H9 (cell line): Measurements from ENCODE around the gene PDE6H. TPM values are rescaled to one million over a fixed set of nuclear protein-coding genes. Genes with fewer than 3 reads are reported as not detected.

ENCODE experiments used
- DNase-seq: peaks from one replicate; pipeline ENCODE4 v3.0.0-alpha.2; 2017
- H2AFZ ChIP-seq: one replicate; pipeline ENCODE4 v1.6.1; 2013; ENCODE audit warnings: mild to moderate bottlenecking, low read length, control low read depth, moderate library complexity
- H2AK5ac ChIP-seq: 2 replicates; pipeline ENCODE4 v1.6.1; 2013; ENCODE audit warnings: low read length, control low read depth, mixed read lengths; ENCODE audit not compliant: insufficient read length
- H2BK120ac ChIP-seq: one replicate; pipeline ENCODE4 v1.6.1; 2013; ENCODE audit warnings: low read depth, mild to moderate bottlenecking, low read length, control low read depth, inconsistent platforms; ENCODE audit not compliant: poor library complexity, severe bottlenecking
- H2BK12ac ChIP-seq: 2 replicates; pipeline ENCODE4 v1.6.1; 2013; ENCODE audit warnings: low read length, control low read depth, mixed read lengths, low read depth; ENCODE audit not compliant: insufficient read length
- H2BK15ac ChIP-seq: 2 replicates; pipeline ENCODE4 v1.6.1; 2013; ENCODE audit warnings: low read depth, low read length, control low read depth
- H2BK20ac ChIP-seq: one replicate; pipeline ENCODE4 v1.6.1; 2013; ENCODE audit warnings: low read depth, mild to moderate bottlenecking, low read length, control low read depth, inconsistent platforms; ENCODE audit not compliant: poor library complexity, severe bottlenecking
- H2BK5ac ChIP-seq: 2 replicates; pipeline ENCODE4 v1.6.1; 2013; ENCODE audit warnings: low read length, control low read depth, mixed read lengths; ENCODE audit not compliant: insufficient read length
- H3K14ac ChIP-seq: 2 replicates; pipeline ENCODE4 v1.6.1; 2013; ENCODE audit warnings: low read length, control low read depth; ENCODE audit not compliant: insufficient read depth
- H3K18ac ChIP-seq: 2 replicates; pipeline ENCODE4 v1.6.1; 2013; ENCODE audit warnings: low read depth, mild to moderate bottlenecking, mixed read lengths, low read length, control low read depth; ENCODE audit not compliant: insufficient read length
- H3K23ac ChIP-seq: 2 replicates; pipeline ENCODE4 v1.6.1; 2013; ENCODE audit warnings: low read length, control low read depth, mixed read lengths, low read depth; ENCODE audit not compliant: insufficient read length
- H3K23me2 ChIP-seq: 2 replicates; pipeline ENCODE4 v1.6.1; 2013; ENCODE audit warnings: low read depth, mild to moderate bottlenecking, mixed read lengths, low read length, control low read depth; ENCODE audit not compliant: insufficient read length, poor library complexity, severe bottlenecking
- H3K27ac ChIP-seq: 2 replicates; pipeline ENCODE4 v1.5.1; 2013; ENCODE audit warnings: low read length, control low read depth, mixed read lengths, low read depth; ENCODE audit not compliant: insufficient read length
- H3K27me3 ChIP-seq: 2 replicates; pipeline ENCODE4 v1.6.1; 2013; ENCODE audit warnings: low read length, control low read depth, inconsistent platforms; ENCODE audit not compliant: insufficient read depth
- H3K4ac ChIP-seq: 2 replicates; pipeline ENCODE4 v1.6.1; 2013; ENCODE audit warnings: low read depth, mild to moderate bottlenecking, control low read depth, inconsistent platforms, low read length, moderate library complexity
- H3K4me1 ChIP-seq: 2 replicates; pipeline ENCODE4 v1.6.1; 2013; ENCODE audit warnings: low read length, control low read depth, inconsistent platforms; ENCODE audit not compliant: insufficient read depth
- H3K4me2 ChIP-seq: 2 replicates; pipeline ENCODE4 v1.6.1; 2013; ENCODE audit warnings: low read length, control low read depth, mixed read lengths; ENCODE audit not compliant: insufficient read length, insufficient read depth
- H3K56ac ChIP-seq: 2 replicates; pipeline ENCODE4 v1.6.1; 2013; ENCODE audit warnings: low read depth, mild to moderate bottlenecking, mixed read lengths, low read length, control low read depth; ENCODE audit not compliant: insufficient read length
- H3K79me1 ChIP-seq: 2 replicates; pipeline ENCODE4 v1.6.1; 2013; ENCODE audit warnings: low read depth, mild to moderate bottlenecking, moderate library complexity, low read length, control low read depth, inconsistent platforms; ENCODE audit not compliant: insufficient read depth, poor library complexity, severe bottlenecking
- H3K79me2 ChIP-seq: 2 replicates; pipeline ENCODE4 v1.6.1; 2013; ENCODE audit warnings: low read length, control low read depth, inconsistent platforms; ENCODE audit not compliant: insufficient read depth
- H3K9ac ChIP-seq: 2 replicates; pipeline ENCODE4 v1.6.1; 2013; ENCODE audit warnings: low read length, control low read depth, mixed read lengths; ENCODE audit not compliant: insufficient read length; ENCODE audit errors: extremely low read depth
- H3K9me3 ChIP-seq: one replicate; pipeline ENCODE4 v1.6.1; 2013; ENCODE audit warnings: low read depth, low read length, inconsistent platforms; ENCODE audit not compliant: control insufficient read depth
- H3T11ph ChIP-seq: one replicate; pipeline ENCODE4 v1.6.1; 2013; ENCODE audit warnings: mild to moderate bottlenecking, low read length, control low read depth, inconsistent platforms
- H4K20me1 ChIP-seq: one replicate; pipeline ENCODE4 v1.6.1; 2013; ENCODE audit not compliant: control insufficient read depth, insufficient read length, insufficient read depth
- H4K5ac ChIP-seq: 2 replicates; pipeline ENCODE4 v1.6.1; 2013; ENCODE audit warnings: low read depth, mild to moderate bottlenecking, mixed read lengths, low read length, control low read depth; ENCODE audit not compliant: insufficient read length
- H4K8ac ChIP-seq: replicated peaks from 2 replicates; pipeline ENCODE4 v1.6.1; 2013; ENCODE audit warnings: low read length, control low read depth, mixed read lengths, low read depth; ENCODE audit not compliant: insufficient read length
- H4K91ac ChIP-seq: 2 replicates; pipeline ENCODE4 v1.6.1; 2013; ENCODE audit warnings: low read depth, mild to moderate bottlenecking, moderate library complexity, mixed read lengths, low read length, control low read depth; ENCODE audit not compliant: insufficient read length
- H3K27ac Mint-ChIP-seq, 3 experiments: 2 replicates in 2 of 3; 3 replicates in 1 of 3; pipeline ENCODE4 v1.8.0; 2020 to 2021; ENCODE audit warnings: mixed read lengths in 3 of 3, mild to moderate bottlenecking in 1 of 3, moderate library complexity in 1 of 3
- H3K27me3 Mint-ChIP-seq: 2 replicates; pipeline ENCODE4 v1.8.0; 2021; ENCODE audit warnings: low read depth, mild to moderate bottlenecking, moderate library complexity, mixed read lengths
- H3K36me3 Mint-ChIP-seq, 3 experiments: 2 replicates in 2 of 3; 3 replicates in 1 of 3; pipeline ENCODE4 v1.8.0; 2020 to 2021; ENCODE audit warnings: low read depth in 3 of 3, mixed read lengths in 3 of 3; ENCODE audit not compliant: insufficient read depth in 1 of 3
- H3K4me1 Mint-ChIP-seq, 2 experiments: 2 replicates each; pipeline ENCODE4 v1.8.0; 2020; ENCODE audit warnings: mixed read lengths in 2 of 2
- H3K4me3 Mint-ChIP-seq, 2 experiments: 2 replicates in 1 of 2; 3 replicates in 1 of 2; pipeline ENCODE4 v1.8.0; 2020 to 2021; ENCODE audit warnings: mild to moderate bottlenecking in 2 of 2, mixed read lengths in 2 of 2, moderate library complexity in 1 of 2
- H3K9me3 Mint-ChIP-seq, 2 experiments: 2 replicates in 1 of 2; 3 replicates in 1 of 2; pipeline ENCODE4 v1.8.0; 2020; ENCODE audit warnings: mild to moderate bottlenecking in 2 of 2, mixed read lengths in 2 of 2, moderate library complexity in 1 of 2
- WGBS: extraction: QIAGEN DNeasy Blood & Tissue Kit; methylation state at CpG from one replicate; pipeline ENCODE4 v1.1.7; 2013; ENCODE audit warnings: missing lambda C conversion rate, low lambda C conversion rate, mixed read lengths; ENCODE audit not compliant: insufficient read length; ENCODE audit errors: extremely low coverage; 5-methylcytosine and 5-hydroxymethylcytosine counted together
- total RNA-seq: library from RNA; stranded (reverse); gene quantifications from 2 replicates; pipeline ENCODE4 v1.2.1, GENCODE V29; 2021
- TF ChIP-seq, protein P1 (sequence below): fragments of 200-600 bp; sonication (generic); conservative IDR thresholded peaks from 3 replicates; pipeline ENCODE4 v1.8.0; 2021; ENCODE audit warnings: antibody characterized with exemption, mild to moderate bottlenecking

PDE6H gene
- total RNA-seq, 1 experiment from 2014 or later, result not detected

DNA sequence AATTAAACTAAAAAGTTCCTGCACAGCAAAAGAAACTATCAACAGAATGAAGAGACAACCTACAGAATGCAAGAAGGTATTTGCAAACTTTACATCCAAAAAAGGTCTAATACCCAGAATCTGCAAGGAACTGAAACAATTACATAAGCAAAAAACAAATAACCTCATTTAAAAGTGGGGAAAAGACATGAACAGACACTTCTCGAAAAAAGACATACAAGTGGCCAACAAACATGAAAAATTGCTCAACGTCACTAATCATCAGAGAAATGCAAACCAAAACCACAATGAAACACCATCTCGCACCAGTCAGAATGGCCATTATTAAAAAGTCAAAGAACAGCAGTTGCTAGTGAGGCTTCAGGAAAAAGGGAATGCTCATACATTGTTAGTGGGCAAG is 15.2 kb downstream of the PDE6H start:
- TF ChIP-seq, protein P1, sequence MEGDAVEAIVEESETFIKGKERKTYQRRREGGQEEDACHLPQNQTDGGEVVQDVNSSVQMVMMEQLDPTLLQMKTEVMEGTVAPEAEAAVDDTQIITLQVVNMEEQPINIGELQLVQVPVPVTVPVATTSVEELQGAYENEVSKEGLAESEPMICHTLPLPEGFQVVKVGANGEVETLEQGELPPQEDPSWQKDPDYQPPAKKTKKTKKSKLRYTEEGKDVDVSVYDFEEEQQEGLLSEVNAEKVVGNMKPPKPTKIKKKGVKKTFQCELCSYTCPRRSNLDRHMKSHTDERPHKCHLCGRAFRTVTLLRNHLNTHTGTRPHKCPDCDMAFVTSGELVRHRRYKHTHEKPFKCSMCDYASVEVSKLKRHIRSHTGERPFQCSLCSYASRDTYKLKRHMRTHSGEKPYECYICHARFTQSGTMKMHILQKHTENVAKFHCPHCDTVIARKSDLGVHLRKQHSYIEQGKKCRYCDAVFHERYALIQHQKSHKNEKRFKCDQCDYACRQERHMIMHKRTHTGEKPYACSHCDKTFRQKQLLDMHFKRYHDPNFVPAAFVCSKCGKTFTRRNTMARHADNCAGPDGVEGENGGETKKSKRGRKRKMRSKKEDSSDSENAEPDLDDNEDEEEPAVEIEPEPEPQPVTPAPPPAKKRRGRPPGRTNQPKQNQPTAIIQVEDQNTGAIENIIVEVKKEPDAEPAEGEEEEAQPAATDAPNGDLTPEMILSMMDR, result no peak
- no peaks in the 10 kb centered on the region for H3K27me3 Mint-ChIP-seq
- no peak overlapping the region for H3K27ac ChIP-seq
- peaks cover 5 to 7% of the 10 kb centered on the region in 2 experiments; a peak in 4 of 5 replicates for H3K9me3 Mint-ChIP-seq
- no peak overlapping the region for H2AFZ ChIP-seq
- no peak overlapping the region for H3K14ac ChIP-seq
- H3K18ac ChIP-seq, result no peak overlapping the region
- H3K36me3 Mint-ChIP-seq, result no peaks in the 10 kb centered on the region
- H2BK5ac ChIP-seq, result no peak overlapping the region
- no peak overlapping the region for H3K23ac ChIP-seq
- no peaks in the 10 kb centered on the region for H3K79me1 ChIP-seq
- H4K8ac ChIP-seq, result no peak overlapping the region
- H2BK120ac ChIP-seq, result no peak overlapping the region
- no peak for DNase-seq
- H4K5ac ChIP-seq, result no peak overlapping the region
- no peaks in the 10 kb centered on the region for H3K4me1 Mint-ChIP-seq
- no CpG with 5 or more reads among the region's 3 CpGs for WGBS
- no peak overlapping the region for H3K4me3 Mint-ChIP-seq
- H3K4ac ChIP-seq, result no peak overlapping the region
- no peak overlapping the region for H2AK5ac ChIP-seq
- H2BK15ac ChIP-seq, result no peak overlapping the region
- no peak overlapping the region for H3K56ac ChIP-seq
- H3K9ac ChIP-seq, result no peak overlapping the region
- no peak overlapping the region for H3T11ph ChIP-seq
- H2BK20ac ChIP-seq, result no peak overlapping the region
- no peak overlapping the region for H2BK12ac ChIP-seq
- no peak overlapping the region for H4K91ac ChIP-seq
- H4K20me1 ChIP-seq, result no peaks in the 10 kb centered on the region
- H3K9me3 ChIP-seq, result no peaks in the 10 kb centered on the region
- no peaks in the 10 kb centered on the region for H3K23me2 ChIP-seq
- H3K27me3 ChIP-seq, result no peaks in the 10 kb centered on the region
- no peaks in the 10 kb centered on the region for H3K4me1 ChIP-seq
- H3K4me2 ChIP-seq, result no peak overlapping the region
- no peaks in the 10 kb centered on the region for H3K79me2 ChIP-seq
- no peak overlapping the region for H3K27ac Mint-ChIP-seq
